CD4-positive, CD25-positive, alpha-beta regulatory T cell (primary cell): Measurements from ENCODE around the gene HCAR3. TPM values are rescaled to one million over a fixed set of nuclear protein-coding genes. Genes with fewer than 3 reads are reported as not detected.
"Not testable (repeated sequence)": the region's sequence is repeated elsewhere in the genome, so short reads cannot be mapped to it uniquely, and the experiment has no call there.

Experiments
- ATAC-seq, 2 donors: fragments of 150-1000 bp; cut with Tn5 transposase; one replicate each; pipeline ENCODE4 v1.10.0; 2021; ENCODE audit warnings: low read depth in 2 of 2, moderate number of reproducible peaks in 2 of 2, moderate library complexity in 1 of 2
- DNase-seq, 3 donors: peaks; one replicate each; pipeline versions ENCODE4 v3.0.0 to v3.0.0-alpha.2; 2012 to 2022; ENCODE audit warnings: mixed read lengths in 1 of 3
- H3K27ac ChIP-seq: one replicate; pipeline ENCODE4 v1.7.0; 2013; ENCODE audit warnings: mild to moderate bottlenecking, low read length; ENCODE audit not compliant: insufficient read depth, poor library complexity, severe bottlenecking
- H3K27me3 ChIP-seq: one replicate; pipeline ENCODE4 v1.7.0; 2013; ENCODE audit warnings: low read length; ENCODE audit not compliant: control insufficient read depth, insufficient read depth
- H3K36me3 ChIP-seq: one replicate; pipeline ENCODE4 v1.7.0; 2013; ENCODE audit warnings: mild to moderate bottlenecking, low read length, moderate library complexity; ENCODE audit not compliant: control insufficient read depth, insufficient read depth
- H3K4me1 ChIP-seq: 2 replicates; pipeline ENCODE4 v1.7.0; 2013; ENCODE audit warnings: mild to moderate bottlenecking, low read length; ENCODE audit not compliant: insufficient read depth, control insufficient read depth, poor library complexity, severe bottlenecking
- H3K4me3 ChIP-seq: one replicate; pipeline ENCODE4 v1.7.0; 2013; ENCODE audit warnings: low read depth, mild to moderate bottlenecking, low read length, moderate library complexity
- H3K9me3 ChIP-seq, 2 experiments: 1 replicate in 1 of 2; 2 replicates in 1 of 2; pipeline ENCODE4 v1.7.0; 2013; ENCODE audit warnings: low read length in 2 of 2, mild to moderate bottlenecking in 1 of 2, moderate library complexity in 1 of 2; ENCODE audit not compliant: control insufficient read depth in 2 of 2
- H3K27ac Mint-ChIP-seq, 3 donors: one replicate each; pipeline ENCODE4 v1.8.0; 2020 to 2022; ENCODE audit warnings: mild to moderate bottlenecking in 3 of 3, mixed read lengths in 3 of 3, moderate library complexity in 2 of 3
- H3K27me3 Mint-ChIP-seq: one replicate; pipeline ENCODE4 v1.8.0; 2022; ENCODE audit warnings: mild to moderate bottlenecking, mixed read lengths
- H3K36me3 Mint-ChIP-seq: one replicate; pipeline ENCODE4 v1.8.0; 2020; ENCODE audit warnings: mixed read lengths
- H3K4me1 Mint-ChIP-seq, 4 donors: one replicate each; pipeline ENCODE4 v1.8.0; 2020 to 2022; ENCODE audit warnings: mixed read lengths in 4 of 4, mild to moderate bottlenecking in 1 of 4
- H3K4me3 Mint-ChIP-seq, 4 donors: one replicate each; pipeline ENCODE4 v1.8.0; 2020 to 2022; ENCODE audit warnings: mild to moderate bottlenecking in 4 of 4, mixed read lengths in 4 of 4, moderate library complexity in 3 of 4
- H3K9me3 Mint-ChIP-seq, 7 donors: one replicate each; pipeline ENCODE4 v1.8.0; 2020 to 2022; ENCODE audit warnings: mixed read lengths in 7 of 7, mild to moderate bottlenecking in 3 of 7, moderate library complexity in 2 of 7
- polyA plus RNA-seq, 4 donors: library from polyadenylated mRNA; unstranded; fragments of 300-500 nt; fragmentation: Illumina TruSeq; gene quantifications; one replicate each; pipeline ENCODE4 v1.2.3, GENCODE V29; 2021
- total RNA-seq: library from RNA; stranded (reverse); gene quantifications from one replicate; pipeline ENCODE4 v1.2.3, GENCODE V29; 2022

The HCAR3 gene
- total and polyA plus RNA-seq, 5 donors from 2014 or later: not detected

- H3K27me3 Mint-ChIP-seq: peaks cover 5% of the 10 kb centered on the region
- peaks cover 0 to 2% (median 0%) of the 10 kb centered on the region in 7 donors for H3K9me3 Mint-ChIP-seq
- H3K27ac ChIP-seq: no peak overlapping the region
- H3K27me3 ChIP-seq: no peaks in the 10 kb centered on the region
- no peaks in the 10 kb centered on the region for H3K9me3 ChIP-seq
- no peak for DNase-seq
- H3K27ac Mint-ChIP-seq: no peak overlapping the region
- no peak overlapping the region for H3K4me3 ChIP-seq
- no peaks in the 10 kb centered on the region for H3K36me3 ChIP-seq
- ATAC-seq: no peak
- no peak overlapping the region for H3K4me3 Mint-ChIP-seq
- no peaks in the 10 kb centered on the region for H3K36me3 Mint-ChIP-seq
- peaks cover 6% of the 10 kb centered on the region for H3K4me1 ChIP-seq
- peaks cover 6 to 30% (median 19%) of the 10 kb centered on the region in 4 donors for H3K4me1 Mint-ChIP-seq
Observed at GRCh38 chr12:122729583-122730214, 13.1 kb upstream of the HCAR3 start.

- no peaks in the 10 kb centered on the region for H3K9me3 ChIP-seq
- H3K4me1 Mint-ChIP-seq: peaks cover 3 to 19% (median 10%) of the 10 kb centered on the region in 4 donors
- no peak overlapping the region for H3K4me3 ChIP-seq
- no peak overlapping the region for H3K27ac ChIP-seq
- H3K27me3 Mint-ChIP-seq: peaks cover 9% of the 10 kb centered on the region
- no peak overlapping the region for H3K27ac Mint-ChIP-seq
- no peaks in the 10 kb centered on the region for H3K36me3 ChIP-seq
- DNase-seq (peak in 1 of 3 donors; percentile 27), ATAC-seq (peak in 1 of 2 donors; percentile 30)
- H3K27me3 ChIP-seq: no peaks in the 10 kb centered on the region
- peaks cover 3% of the 10 kb centered on the region for H3K4me1 ChIP-seq
- no peak overlapping the region for H3K4me3 Mint-ChIP-seq
- peaks cover 0 to 4% (median 0%) of the 10 kb centered on the region in 7 donors for H3K9me3 Mint-ChIP-seq
- no peaks in the 10 kb centered on the region for H3K36me3 Mint-ChIP-seq
Observed at GRCh38 chr12:122726080-122726558, 9.5 kb upstream of the HCAR3 start.

GRCh38 chr12:122725452-122726079, 9.0 kb upstream of the HCAR3 start:
- Mint-ChIP-seq H3K4me3 (no peak overlapping the region), H3K27me3 (peaks cover 9% of the 10 kb centered on the region), H3K36me3 (no peaks in the 10 kb centered on the region), H3K27ac (no peak overlapping the region), H3K4me1 (peaks cover 5 to 19% (median 9%) of the 10 kb centered on the region in 4 donors), H3K9me3 (peaks cover 0 to 4% (median 0%) of the 10 kb centered on the region in 7 donors)
- H3K4me1 ChIP-seq: peaks cover 3% of the 10 kb centered on the region
- no peaks in the 10 kb centered on the region for H3K36me3 ChIP-seq
- ATAC-seq (no peak), DNase-seq (no peak)
- no peaks in the 10 kb centered on the region for H3K27me3 ChIP-seq
- no peak overlapping the region for H3K4me3 ChIP-seq
- no peak overlapping the region for H3K27ac ChIP-seq
- H3K9me3 ChIP-seq: no peaks in the 10 kb centered on the region

GRCh38 chr12:122724641-122725243, 8.1 kb upstream of the HCAR3 start:
- H3K36me3 ChIP-seq: no peaks in the 10 kb centered on the region
- H3K4me3 ChIP-seq: no peak overlapping the region
- H3K27me3 Mint-ChIP-seq: peaks cover 9% of the 10 kb centered on the region
- no peaks in the 10 kb centered on the region for H3K27me3 ChIP-seq
- H3K9me3 Mint-ChIP-seq: peaks cover 0 to 4% (median 0%) of the 10 kb centered on the region in 7 donors
- H3K4me3 Mint-ChIP-seq: peak overlapping the region in 1 of 4 donors; percentile 83
- DNase-seq: no peak
- H3K4me1 Mint-ChIP-seq: peaks cover 5 to 24% (median 7%) of the 10 kb centered on the region in 4 donors
- H3K9me3 ChIP-seq: no peaks in the 10 kb centered on the region
- H3K27ac ChIP-seq: no peak overlapping the region
- H3K27ac Mint-ChIP-seq: no peak overlapping the region
- no peaks in the 10 kb centered on the region for H3K4me1 ChIP-seq
- ATAC-seq: no peak
- no peaks in the 10 kb centered on the region for H3K36me3 Mint-ChIP-seq

- Histone ChIP-seq H3K27me3 (no peaks in the 10 kb centered on the region), H3K4me3 (no peak overlapping the region), H3K9me3 (no peaks in the 10 kb centered on the region), H3K4me1 (no peaks in the 10 kb centered on the region), H3K27ac (no peak overlapping the region), H3K36me3 (no peaks in the 10 kb centered on the region)
- Mint-ChIP-seq H3K9me3 (peaks cover 0 to 4% (median 0%) of the 10 kb centered on the region in 7 donors), H3K27ac (no peak overlapping the region), H3K4me3 (no peak overlapping the region), H3K27me3 (peaks cover 9% of the 10 kb centered on the region), H3K4me1 (peaks cover 5 to 19% (median 7%) of the 10 kb centered on the region in 4 donors), H3K36me3 (no peaks in the 10 kb centered on the region)
- ATAC-seq (no peak), DNase-seq (no peak)
Observed at GRCh38 chr12:122722387-122722786, 5.8 kb upstream of the HCAR3 start.

- no peaks in the 10 kb centered on the region for H3K27me3 ChIP-seq
- DNase-seq (peak in 1 of 3 donors; percentile 24), ATAC-seq (no peak)
- Mint-ChIP-seq H3K9me3 (peaks cover 0 to 4% (median 0%) of the 10 kb centered on the region in 7 donors), H3K4me3 (no peak overlapping the region), H3K27ac (peak overlapping the region in 1 of 3 donors; percentile 43), H3K27me3 (peaks cover 9% of the 10 kb centered on the region), H3K4me1 (peaks cover 3 to 15% (median 4%) of the 10 kb centered on the region in 4 donors), H3K36me3 (no peaks in the 10 kb centered on the region)
- no peaks in the 10 kb centered on the region for H3K4me1 ChIP-seq
- H3K36me3 ChIP-seq: no peaks in the 10 kb centered on the region
- H3K27ac ChIP-seq: no peak overlapping the region
- no peak overlapping the region for H3K4me3 ChIP-seq
- no peaks in the 10 kb centered on the region for H3K9me3 ChIP-seq
Observed at GRCh38 chr12:122721057-122721545, 4.5 kb upstream of the HCAR3 start.

- H3K4me1 Mint-ChIP-seq, H3K9me3 ChIP-seq, DNase-seq, H3K36me3 ChIP-seq, H3K27ac ChIP-seq, H3K27ac Mint-ChIP-seq, H3K27me3 ChIP-seq, H3K4me3 ChIP-seq, H3K4me1 ChIP-seq, H3K9me3 Mint-ChIP-seq, H3K36me3 Mint-ChIP-seq, H3K4me3 Mint-ChIP-seq, ATAC-seq: not testable (repeated sequence)
- peaks cover 17% of the 10 kb centered on the region for H3K27me3 Mint-ChIP-seq
Observed at GRCh38 chr12:122715211-122715610, 1.4 kb downstream of the HCAR3 start.
